Thoracic aorta (tissue), 2 donors: ENCODE data around the gene CREB5. TPM values are rescaled to one million over a fixed set of nuclear protein-coding genes. Genes with fewer than 3 reads are reported as not detected.

Experiments
- ATAC-seq: fragments of 150-250 bp; one replicate; pipeline ENCODE4 v1.8.0; 2017; ENCODE audit warnings: low read depth; ENCODE audit not compliant: insufficient number of reproducible peaks, low FRiP score
- DNase-seq: peaks from one replicate; pipeline ENCODE4 v3.0.0-alpha.2; 2020; ENCODE audit warnings: low spot score
- H3K27ac ChIP-seq, 2 donors: fragments of 200-600 bp; sonication (generic); 1 replicate in 1 of 2; 2 replicates in 1 of 2; pipeline ENCODE4 v1.5.1; 2016; ENCODE audit warnings: mild to moderate bottlenecking in 2 of 2, moderate library complexity in 2 of 2
- H3K27me3 ChIP-seq: fragments of 200-600 bp; sonication (generic); replicated peaks from 2 replicates; pipeline ENCODE4 v1.6.0; 2016; ENCODE audit warnings: mild to moderate bottlenecking; ENCODE audit not compliant: insufficient read depth
- H3K36me3 ChIP-seq: fragments of 200-600 bp; sonication (generic); one replicate; pipeline ENCODE4 v1.5.1; 2016
- H3K4me1 ChIP-seq, 2 donors: fragments of 200-600 bp; sonication (generic); 1 replicate in 1 of 2; 2 replicates in 1 of 2; pipeline versions ENCODE4 v1.5.1 to v1.6.0; 2016; ENCODE audit warnings: low read depth in 2 of 2, mild to moderate bottlenecking in 1 of 2; ENCODE audit not compliant: control insufficient read depth in 1 of 2
- H3K4me3 ChIP-seq: fragments of 200-600 bp; sonication (generic); 2 replicates; pipeline ENCODE4 v1.5.1; 2016; ENCODE audit warnings: mild to moderate bottlenecking
- H3K9me3 ChIP-seq: fragments of 200-600 bp; sonication (generic); 2 replicates; pipeline ENCODE4 v1.5.1; 2016
- total RNA-seq, 2 donors: library from RNA; depleted of rRNA; stranded (reverse); fragments of >200 nt; gene quantifications; one replicate each; pipeline versions ENCODE4 v1.1.0 to v1.2.3, GENCODE V29; 2016
- TF ChIP-seq, protein P1 (sequence below): fragments of 200-600 bp; sonication (generic); IDR thresholded peaks from one replicate; pipeline ENCODE4 v1.5.1; 2019; ENCODE audit warnings: antibody characterized with exemption

The CREB5 gene
- total RNA-seq, 2 donors from 2014 or later = 44.4 to 49.1 TPM

DNA sequence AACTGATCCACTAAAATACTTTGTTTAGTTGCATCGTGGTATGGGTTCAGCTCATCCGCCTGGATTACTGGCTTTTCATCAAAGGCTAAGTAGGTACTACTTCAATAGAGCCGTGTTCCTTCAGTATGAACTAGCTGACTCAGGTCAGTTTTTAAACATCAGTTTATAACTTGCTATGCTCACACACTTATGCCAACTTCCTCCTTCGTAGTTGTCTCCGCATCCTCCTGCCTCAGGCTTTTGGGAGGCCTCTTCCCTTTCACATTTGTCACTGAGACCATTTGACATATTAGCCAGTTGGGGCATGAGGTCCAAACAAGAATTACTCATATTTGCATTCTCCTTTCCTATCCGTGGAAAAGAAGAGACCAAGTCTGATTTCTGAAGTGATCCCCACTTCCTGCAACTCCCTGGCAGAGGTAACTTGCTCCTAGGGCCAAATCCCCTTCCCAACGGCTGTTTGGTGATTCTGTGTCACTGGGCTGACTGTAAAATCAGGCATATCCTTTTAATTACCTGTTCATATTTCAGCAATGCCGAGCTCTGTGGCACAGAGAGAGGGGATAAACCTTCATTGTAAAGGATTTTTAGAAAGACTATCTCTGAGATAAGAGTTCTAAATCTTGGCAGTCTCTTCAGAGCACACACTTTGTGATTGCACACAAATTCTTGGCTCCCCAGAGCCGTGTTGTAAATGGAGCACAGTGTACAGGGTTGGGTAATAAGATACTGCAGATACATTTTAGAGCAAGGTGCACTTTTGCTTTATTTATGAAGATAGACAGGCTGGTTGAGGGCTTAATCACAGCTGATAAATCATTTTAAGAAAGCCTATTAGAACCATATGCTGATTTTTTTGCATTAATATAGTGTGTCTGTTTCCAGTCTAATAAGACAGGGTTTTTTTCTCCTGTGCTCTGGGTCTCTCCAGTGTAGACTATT, 108.0 kb downstream of the CREB5 start:
- TF ChIP-seq, protein P1, sequence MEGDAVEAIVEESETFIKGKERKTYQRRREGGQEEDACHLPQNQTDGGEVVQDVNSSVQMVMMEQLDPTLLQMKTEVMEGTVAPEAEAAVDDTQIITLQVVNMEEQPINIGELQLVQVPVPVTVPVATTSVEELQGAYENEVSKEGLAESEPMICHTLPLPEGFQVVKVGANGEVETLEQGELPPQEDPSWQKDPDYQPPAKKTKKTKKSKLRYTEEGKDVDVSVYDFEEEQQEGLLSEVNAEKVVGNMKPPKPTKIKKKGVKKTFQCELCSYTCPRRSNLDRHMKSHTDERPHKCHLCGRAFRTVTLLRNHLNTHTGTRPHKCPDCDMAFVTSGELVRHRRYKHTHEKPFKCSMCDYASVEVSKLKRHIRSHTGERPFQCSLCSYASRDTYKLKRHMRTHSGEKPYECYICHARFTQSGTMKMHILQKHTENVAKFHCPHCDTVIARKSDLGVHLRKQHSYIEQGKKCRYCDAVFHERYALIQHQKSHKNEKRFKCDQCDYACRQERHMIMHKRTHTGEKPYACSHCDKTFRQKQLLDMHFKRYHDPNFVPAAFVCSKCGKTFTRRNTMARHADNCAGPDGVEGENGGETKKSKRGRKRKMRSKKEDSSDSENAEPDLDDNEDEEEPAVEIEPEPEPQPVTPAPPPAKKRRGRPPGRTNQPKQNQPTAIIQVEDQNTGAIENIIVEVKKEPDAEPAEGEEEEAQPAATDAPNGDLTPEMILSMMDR = no peak
- Histone ChIP-seq H3K4me1 (peaks cover 0 to 4% of the 10 kb centered on the region in 2 donors), H3K36me3 (no peaks in the 10 kb centered on the region), H3K27me3 (no peaks in the 10 kb centered on the region), H3K27ac (no peak overlapping the region), H3K4me3 (no peak overlapping the region), H3K9me3 (no peaks in the 10 kb centered on the region)
- ATAC-seq = no peak
- no peak for DNase-seq

DNA sequence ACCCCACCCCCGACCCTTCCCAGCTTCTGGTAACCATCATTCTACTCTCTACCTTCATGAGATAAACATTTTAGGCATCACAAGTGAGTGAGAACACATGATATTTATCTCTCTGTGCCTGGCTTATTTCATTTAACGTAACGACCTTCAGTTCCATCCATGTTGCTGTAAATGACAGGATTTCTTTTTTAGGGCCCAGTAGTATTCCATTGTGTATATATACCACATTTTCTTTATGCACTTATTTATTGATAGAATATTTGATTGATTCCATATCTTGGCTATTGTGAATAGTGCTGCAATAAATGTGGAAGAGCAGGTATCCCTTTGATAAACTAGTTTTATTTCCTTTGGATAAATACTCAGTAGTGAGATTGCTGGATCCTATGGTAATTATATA, 112.7 kb downstream of the CREB5 start:
- no peak for DNase-seq
- Histone ChIP-seq H3K27me3 (no peaks in the 10 kb centered on the region), H3K9me3 (no peaks in the 10 kb centered on the region), H3K36me3 (no peaks in the 10 kb centered on the region), H3K4me3 (no peak overlapping the region), H3K27ac (no peak overlapping the region), H3K4me1 (peaks cover 0 to 20% of the 10 kb centered on the region in 2 donors)
- ATAC-seq = no peak
- TF ChIP-seq, protein P1 = no peak

DNA sequence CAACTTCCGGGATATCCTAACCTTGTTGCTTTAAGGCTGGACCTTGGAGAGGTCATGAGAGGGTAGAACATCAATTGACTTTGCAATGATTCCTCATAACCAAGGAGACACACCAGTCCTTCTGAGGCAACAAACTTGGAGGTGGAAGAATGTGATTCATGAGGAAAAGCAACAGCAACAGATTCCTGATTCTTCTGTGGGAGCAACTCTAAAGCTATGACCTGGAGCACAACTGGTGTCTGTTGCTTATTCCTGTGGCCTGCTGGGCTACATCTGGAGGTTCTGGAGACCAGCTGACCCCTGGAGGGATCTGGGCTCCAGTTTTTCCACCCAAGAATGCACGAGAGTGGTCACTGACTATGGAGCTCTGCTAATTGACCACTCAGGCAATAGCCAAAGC, 116.6 kb downstream of the CREB5 start:
- Histone ChIP-seq H3K9me3 (no peaks in the 10 kb centered on the region), H3K27ac (no peak overlapping the region), H3K36me3 (no peaks in the 10 kb centered on the region), H3K4me1 (peaks cover 8 to 37% of the 10 kb centered on the region in 2 donors), H3K27me3 (no peaks in the 10 kb centered on the region), H3K4me3 (no peak overlapping the region)
- DNase-seq (no peak), ATAC-seq (no peak)
- TF ChIP-seq, protein P1 = no peak

DNA sequence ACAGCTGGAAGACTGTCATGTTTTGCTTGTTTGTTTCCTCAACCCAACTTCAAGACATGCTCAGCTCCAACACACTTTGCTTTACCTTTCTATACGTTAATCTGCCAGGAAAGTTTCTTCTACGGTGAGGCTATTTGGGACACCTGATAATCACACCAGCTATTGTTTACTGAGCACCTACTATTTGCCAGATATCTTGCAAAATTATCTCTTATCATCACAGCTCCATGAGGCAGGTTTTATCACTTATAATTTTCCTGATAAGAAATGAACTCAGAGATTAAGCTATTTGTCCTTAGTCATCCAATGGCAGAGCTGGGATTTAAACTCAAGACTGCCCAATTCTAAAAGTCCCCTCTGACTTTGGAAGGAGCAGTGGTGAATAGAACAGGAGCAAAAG, 117.4 kb downstream of the CREB5 start:
- Histone ChIP-seq H3K4me3 (no peak overlapping the region), H3K9me3 (no peaks in the 10 kb centered on the region), H3K4me1 (peaks cover 8 to 44% of the 10 kb centered on the region in 2 donors), H3K27ac (no peak overlapping the region), H3K36me3 (no peaks in the 10 kb centered on the region), H3K27me3 (no peaks in the 10 kb centered on the region)
- DNase-seq (no peak), ATAC-seq (no peak)
- TF ChIP-seq, protein P1 = no peak

DNA sequence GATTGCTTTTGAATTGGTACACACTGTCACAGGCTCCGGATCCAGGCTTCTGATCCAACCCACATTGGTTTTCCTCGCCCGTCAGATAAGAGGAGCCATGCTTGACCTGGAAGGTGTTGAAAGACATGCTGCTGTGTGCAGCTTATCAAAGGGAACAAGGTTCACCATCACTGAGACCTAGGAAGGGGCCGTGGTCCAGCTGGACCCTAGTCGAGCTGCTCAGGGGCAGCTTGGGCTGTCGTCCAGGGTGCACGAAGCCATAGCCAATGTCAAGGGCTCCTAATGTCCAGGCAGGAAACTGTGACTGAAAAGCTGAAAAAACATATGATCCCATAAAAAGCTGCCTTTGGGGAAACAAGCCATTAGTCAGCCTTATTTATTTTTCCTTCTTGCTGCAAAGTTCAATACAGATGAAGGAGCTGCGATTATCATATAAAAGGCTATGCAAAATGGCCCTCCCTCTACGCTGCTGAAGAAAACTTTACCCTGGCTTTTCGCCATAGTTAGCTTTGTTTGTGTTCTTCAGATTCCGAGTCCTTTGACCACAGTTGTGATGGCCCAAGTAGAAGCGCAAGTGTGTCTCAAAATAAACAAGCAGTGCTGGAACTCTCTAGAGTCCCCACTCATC, 118.0 kb downstream of the CREB5 start:
- Histone ChIP-seq H3K4me3 (peak overlapping the region; percentile 1), H3K9me3 (no peaks in the 10 kb centered on the region), H3K27ac (peak overlapping the region in 1 of 2 donors; percentile 2), H3K27me3 (no peaks in the 10 kb centered on the region), H3K4me1 (peaks cover 8 to 44% of the 10 kb centered on the region in 2 donors), H3K36me3 (no peaks in the 10 kb centered on the region)
- DNase-seq (no peak), ATAC-seq (no peak)
- TF ChIP-seq, protein P1 = no peak
